Gastrocnemius medialis (tissue), 4 donors: ENCODE data around the gene GALNT18. TPM values are rescaled to one million over a fixed set of nuclear protein-coding genes. Genes with fewer than 3 reads are reported as not detected.

Experiments
- ATAC-seq, 2 donors: fragments of 150-250 bp; one replicate each; pipeline ENCODE4 v1.9.1; 2016
- DNase-seq, 2 donors: peaks; one replicate each; pipeline ENCODE4 v3.0.0-alpha.2; 2019
- H3K27ac ChIP-seq, 4 donors: fragments of 200-600 bp; sonication (generic); 1 replicate in 1 of 4; 2 replicates in 3 of 4; pipeline ENCODE4 v1.5.1; 2016 to 2018; ENCODE audit warnings: mild to moderate bottlenecking in 2 of 4, moderate library complexity in 1 of 4
- H3K27me3 ChIP-seq, 3 donors: fragments of 200-600 bp; sonication (generic) in 2 of 3; 1 replicate in 1 of 3; 2 replicates in 2 of 3; pipeline versions ENCODE4 v1.5.1 to v1.6.0; 2016 to 2019; ENCODE audit warnings: mild to moderate bottlenecking in 1 of 3, moderate library complexity in 1 of 3
- H3K36me3 ChIP-seq, 2 donors: fragments of 200-600 bp; sonication (generic) in 1 of 2; one replicate each; pipeline ENCODE4 v1.5.1; 2017 to 2018
- H3K4me1 ChIP-seq, 2 donors: fragments of 200-600 bp; sonication (generic) in 1 of 2; one replicate each; pipeline ENCODE4 v1.5.1; 2016 to 2017; ENCODE audit warnings: mild to moderate bottlenecking in 2 of 2
- H3K4me3 ChIP-seq, 4 donors: fragments of 200-600 bp; sonication (generic) in 3 of 4; 1 replicate in 1 of 4; 2 replicates in 3 of 4; pipeline ENCODE4 v1.5.1; 2016 to 2019; ENCODE audit warnings: mild to moderate bottlenecking in 2 of 4
- H3K9me3 ChIP-seq, 3 donors: fragments of 200-600 bp; sonication (generic) in 2 of 3; 1 replicate in 1 of 3; 2 replicates in 2 of 3; pipeline ENCODE4 v1.5.1; 2016 to 2019
- CTCF ChIP-seq, 5 experiments: fragments of 450-650 bp in 3 of 5; fragments of 200-600 bp in 2 of 5; sonication (generic) in 2 of 5; IDR thresholded peaks in 4 of 5; conservative IDR thresholded peaks in 1 of 5; 1 replicate in 4 of 5; 2 replicates in 1 of 5; pipeline ENCODE4 v1.5.1; 2016 to 2019; ENCODE audit warnings: antibody characterized with exemption in 5 of 5, mild to moderate bottlenecking in 3 of 5, moderate library complexity in 3 of 5
- POLR2A ChIP-seq, 2 donors: fragments of 450-650 bp; IDR thresholded peaks; one replicate each; pipeline ENCODE4 v1.6.1; 2017; ENCODE audit warnings: antibody characterized with exemption in 2 of 2, mild to moderate bottlenecking in 2 of 2, moderate library complexity in 2 of 2
- in situ Hi-C, 4 donors: fragments of 200-750 bp; cut with MboI; loops; one replicate each; pipeline versions ENCODE4 v1.15.0 to v1.8.0; 2017; ENCODE audit warnings: low sequenced_read_pairs in 4 of 4
- intact Hi-C: fragments of 100-400 bp; cut with DNase I; formaldehyde crosslinking; loops from one replicate; pipeline ENCODE4 v1.15.1; 2023; ENCODE audit warnings: low total_unique reads
- total RNA-seq, 4 donors: library from RNA; depleted of rRNA; stranded (reverse); fragments of >200 nt; gene quantifications; one replicate each; pipeline versions ENCODE4 v1.1.0 to v1.2.3, GENCODE V29; 2016

Gene GALNT18
- total RNA-seq, 4 donors from 2014 or later: 10.5 to 29.2 (median 11.2) TPM

- Histone ChIP-seq H3K27ac (no peak overlapping the region), H3K9me3 (no peaks in the 10 kb centered on the region), H3K27me3 (no peaks in the 10 kb centered on the region), H3K36me3 (no peaks in the 10 kb centered on the region), H3K4me1 (peaks cover 3 to 17% of the 10 kb centered on the region in 2 donors), H3K4me3 (no peak overlapping the region)
- no peak for TF ChIP-seq POLR2A (IDR thresholded peaks at IDR 0.05)
- TF ChIP-seq CTCF (IDR thresholded peaks at IDR 0.05 in 4 of 5, conservative IDR thresholded peaks at IDR 0.05 in 1 of 5): no peak
- intact Hi-C loops: no loop called here
- ATAC-seq: no peak
- in situ Hi-C loops: no loop called here
- DNase-seq: no peak
These were observed 63.0 kb downstream of the GALNT18 start for GRCh38 chr11:11558826-11559225.

- DNase-seq (no peak), ATAC-seq (no peak)
- H3K4me1 ChIP-seq: peaks cover 3 to 12% of the 10 kb centered on the region in 2 donors
- no peaks in the 10 kb centered on the region for H3K36me3 ChIP-seq
- no peaks in the 10 kb centered on the region for H3K27me3 ChIP-seq
- H3K9me3 ChIP-seq: no peaks in the 10 kb centered on the region
- in situ Hi-C loops: no loop called here
- intact Hi-C loops: no loop called here
- no peak overlapping the region for H3K27ac ChIP-seq
- no peak for TF ChIP-seq POLR2A (IDR thresholded peaks at IDR 0.05)
- no peak for TF ChIP-seq CTCF (IDR thresholded peaks at IDR 0.05 in 4 of 5, conservative IDR thresholded peaks at IDR 0.05 in 1 of 5)
- H3K4me3 ChIP-seq: no peak overlapping the region
These were observed 63.4 kb downstream of the GALNT18 start for GRCh38 chr11:11558396-11558795.

- no peaks in the 10 kb centered on the region for H3K27me3 ChIP-seq
- H3K9me3 ChIP-seq: no peaks in the 10 kb centered on the region
- H3K4me3 ChIP-seq: no peak overlapping the region
- TF ChIP-seq POLR2A (IDR thresholded peaks at IDR 0.05) (no peak), CTCF (IDR thresholded peaks at IDR 0.05 in 4 of 5, conservative IDR thresholded peaks at IDR 0.05 in 1 of 5) (no peak)
- DNase-seq: no peak
- H3K36me3 ChIP-seq: no peaks in the 10 kb centered on the region
- no peak for ATAC-seq
- in situ Hi-C loops (no loop called here), intact Hi-C loops (no loop called here)
- H3K4me1 ChIP-seq: peaks cover 3 to 8% of the 10 kb centered on the region in 2 donors
- no peak overlapping the region for H3K27ac ChIP-seq
These were observed 66.6 kb downstream of the GALNT18 start for GRCh38 chr11:11555208-11555607.

- intact Hi-C loops: no loop called here
- TF ChIP-seq CTCF (IDR thresholded peaks at IDR 0.05 in 4 of 5, conservative IDR thresholded peaks at IDR 0.05 in 1 of 5) (no peak), POLR2A (IDR thresholded peaks at IDR 0.05) (no peak)
These were observed 68.2 kb downstream of the GALNT18 start for GRCh38 chr11:11553573-11553972.

GRCh38 chr11:11552529-11553087 is 69.2 kb downstream of the GALNT18 start:
- Histone ChIP-seq H3K36me3 (no peaks in the 10 kb centered on the region), H3K27me3 (no peaks in the 10 kb centered on the region), H3K4me3 (no peak overlapping the region), H3K27ac (no peak overlapping the region), H3K4me1 (peaks cover 0 to 8% of the 10 kb centered on the region in 2 donors), H3K9me3 (no peaks in the 10 kb centered on the region)
- no peak for DNase-seq
- in situ Hi-C loops (no loop called here), intact Hi-C loops (no loop called here)
- no peak for ATAC-seq
- TF ChIP-seq POLR2A (IDR thresholded peaks at IDR 0.05) (no peak), CTCF (IDR thresholded peaks at IDR 0.05 in 4 of 5, conservative IDR thresholded peaks at IDR 0.05 in 1 of 5) (no peak)

More at GRCh38 chr11:11553573-11553972, 68.2 kb downstream of the GALNT18 start:
- Histone ChIP-seq H3K4me3 (no peak overlapping the region), H3K4me1 (peaks cover 3 to 8% of the 10 kb centered on the region in 2 donors), H3K9me3 (no peaks in the 10 kb centered on the region), H3K27ac (no peak overlapping the region), H3K27me3 (no peaks in the 10 kb centered on the region), H3K36me3 (no peaks in the 10 kb centered on the region)
- DNase-seq: peak in 1 of 2 donors; percentile 17
- no peak for ATAC-seq
- in situ Hi-C loops: no loop called here
